ENCODE data around the gene RAB3A.

GRCh38 chr19:18211683-18212082, 7.8 kb upstream of the RAB3A start:
- TF ChIP-seq POLR2AphosphoS5 (IDR thresholded peaks at IDR 0.05; ENCODE audit: borderline replicate concordance, low read depth, low read length) (no peak), EZH2 (IDR thresholded peaks at IDR 0.05) (no peak)
